Measurements from ENCODE around the gene GDF15.
A peak's percentile ranks its signal among the peaks of the same experiment; 100 is the strongest.

GDF15 gene

GRCh38 chr19:18424122-18424889 lies 38.3 kb downstream of the GDF15 start:
- Histone ChIP-seq H3K4me3 (ENCODE audit: low read length) (no peak overlapping the region), H3K36me3 (ENCODE audit: insufficient read depth, low read depth, low read length) (no peaks in the 10 kb centered on the region), H3K9ac (ENCODE audit: low read depth, low read length) (no peak overlapping the region), H3K4me1 (ENCODE audit: insufficient read depth, low read length) (peaks cover 7% of the 10 kb centered on the region; the same call in 1 of the 2 replicates), H3K9me3 (ENCODE audit: insufficient read depth, low read depth, low read length) (no peaks in the 10 kb centered on the region), H3K27me3 (ENCODE audit: insufficient read depth, low read length) (peaks cover 19% of the 10 kb centered on the region), H3K27ac (ENCODE audit: low read length) (no peak overlapping the region)

DNA sequence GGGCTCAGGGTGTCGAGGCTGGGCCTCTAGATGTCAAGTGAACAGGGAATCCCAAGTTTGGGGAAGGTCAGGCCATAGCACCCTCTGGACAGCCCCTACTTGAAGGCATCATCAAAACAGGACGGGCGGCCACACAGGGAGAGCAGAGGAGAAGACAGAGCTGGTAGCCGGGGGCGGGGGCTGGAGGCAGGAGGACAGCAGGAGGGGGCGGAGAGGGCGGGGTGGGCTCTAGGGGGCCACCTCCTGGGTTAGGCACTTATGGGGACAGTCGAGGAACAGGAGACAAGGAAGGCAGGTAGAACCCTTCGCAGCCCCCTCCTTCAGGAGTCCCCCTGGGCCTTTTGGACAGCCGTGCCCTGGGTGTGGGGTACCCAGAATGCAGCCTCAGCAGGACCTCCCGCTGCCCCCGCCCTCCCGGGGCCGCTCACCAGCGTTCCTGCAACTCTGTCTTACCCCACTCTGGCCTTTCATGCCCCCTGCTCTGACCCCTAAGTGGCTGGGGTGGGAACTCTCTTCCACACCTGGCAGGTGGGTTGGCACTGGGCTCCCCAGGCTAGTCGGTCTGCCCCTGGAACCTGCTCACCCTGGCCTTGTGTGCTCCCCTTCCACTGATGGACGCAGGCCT lies 39.0 kb downstream of the GDF15 start:
- Histone ChIP-seq H3K9me3 (ENCODE audit: insufficient read depth, low read depth, low read length) (no peaks in the 10 kb centered on the region), H3K4me3 (ENCODE audit: low read length) (no peak overlapping the region), H3K36me3 (ENCODE audit: insufficient read depth, low read depth, low read length) (no peaks in the 10 kb centered on the region), H3K4me1 (ENCODE audit: insufficient read depth, low read length) (peaks cover 7% of the 10 kb centered on the region; the same call in 1 of the 2 replicates), H3K27ac (ENCODE audit: low read length) (no peak overlapping the region), H3K9ac (ENCODE audit: low read depth, low read length) (no peak overlapping the region), H3K27me3 (ENCODE audit: insufficient read depth, low read length) (peaks cover 16% of the 10 kb centered on the region)

DNA sequence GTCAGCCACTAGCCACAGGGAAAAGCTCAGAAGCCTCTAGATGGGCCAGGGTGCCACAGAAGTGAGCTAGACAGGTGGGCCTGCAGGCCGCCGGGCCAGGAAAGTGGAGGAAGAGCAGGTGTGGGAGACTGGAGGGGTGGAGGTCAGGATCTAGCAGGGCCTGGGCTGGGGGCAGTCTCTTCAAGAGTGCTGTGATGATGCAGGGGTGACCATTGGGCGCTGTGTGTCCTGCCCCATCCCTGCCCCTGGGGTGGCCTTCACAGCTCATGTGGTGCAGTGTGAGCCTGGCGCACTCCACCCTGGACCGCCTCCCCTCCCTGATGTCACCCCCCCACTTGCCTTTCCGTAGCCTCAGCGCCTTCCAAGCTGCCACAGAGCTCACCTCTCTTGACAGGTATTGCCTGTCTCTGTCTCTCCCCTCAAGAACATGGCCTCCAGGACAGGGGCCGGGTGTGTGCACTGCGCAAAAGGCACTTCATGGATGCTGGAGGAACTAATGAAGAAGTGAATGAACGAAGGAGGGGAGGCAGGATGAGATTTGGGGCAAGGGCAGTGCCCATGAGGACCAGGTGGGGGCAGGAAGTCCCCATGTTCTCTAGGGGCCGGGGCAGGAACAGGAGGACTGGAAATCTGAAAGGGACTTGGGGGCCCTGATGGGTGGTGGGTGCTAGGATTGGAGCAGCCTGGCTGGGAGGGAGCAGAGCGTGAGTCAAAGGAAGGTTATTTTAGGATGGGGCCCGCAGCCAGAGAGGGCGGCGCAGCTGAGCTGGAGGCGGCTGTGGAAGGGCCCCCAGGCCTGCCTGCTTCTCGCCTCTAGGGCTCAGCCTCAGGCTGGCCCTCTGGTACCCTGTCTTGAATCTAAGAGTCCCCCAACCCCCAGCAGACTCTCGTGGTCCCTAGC lies 39.8 kb downstream of the GDF15 start:
- peaks cover 9% of the 10 kb centered on the region for H3K27me3 ChIP-seq (ENCODE audit: insufficient read depth, low read length)
- no peak overlapping the region for H3K9ac ChIP-seq (ENCODE audit: low read depth, low read length)
- no peak overlapping the region for H3K4me3 ChIP-seq (ENCODE audit: low read length)
- no peaks in the 10 kb centered on the region for H3K36me3 ChIP-seq (ENCODE audit: insufficient read depth, low read depth, low read length)
- H3K9me3 ChIP-seq (ENCODE audit: insufficient read depth, low read depth, low read length): no peaks in the 10 kb centered on the region
- peaks cover 7% of the 10 kb centered on the region; the same call in 1 of the 2 replicates for H3K4me1 ChIP-seq (ENCODE audit: insufficient read depth, low read length)
- no peak overlapping the region for H3K27ac ChIP-seq (ENCODE audit: low read length)

DNA sequence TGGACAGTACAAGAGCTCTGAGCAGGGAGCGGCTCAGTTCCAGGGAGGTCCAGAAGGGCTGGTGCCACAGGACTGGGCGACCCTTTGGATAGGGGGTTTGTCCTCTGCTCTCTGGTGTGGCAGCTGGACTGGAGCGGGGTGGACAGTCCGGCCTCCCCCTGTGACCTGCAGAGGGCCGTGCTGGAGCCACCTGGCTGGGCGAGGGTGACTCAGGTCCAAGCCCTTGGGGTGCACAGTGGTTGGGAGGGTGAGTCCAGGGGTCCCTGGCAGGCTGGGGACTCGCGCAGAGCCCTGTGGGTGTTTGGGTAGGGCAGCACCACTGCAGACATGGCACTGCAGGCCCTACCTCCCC lies 40.4 kb downstream of the GDF15 start:
- Histone ChIP-seq H3K36me3 (ENCODE audit: insufficient read depth, low read depth, low read length) (no peaks in the 10 kb centered on the region), H3K27ac (ENCODE audit: low read length) (no peak overlapping the region), H3K4me3 (ENCODE audit: low read length) (no peak overlapping the region), H3K27me3 (ENCODE audit: insufficient read depth, low read length) (peaks cover 2% of the 10 kb centered on the region; the same call in 1 of the 2 replicates), H3K9me3 (ENCODE audit: insufficient read depth, low read depth, low read length) (no peaks in the 10 kb centered on the region), H3K9ac (ENCODE audit: low read depth, low read length) (no peak overlapping the region), H3K4me1 (ENCODE audit: insufficient read depth, low read length) (peaks cover 7% of the 10 kb centered on the region; the same call in 1 of the 2 replicates)

DNA sequence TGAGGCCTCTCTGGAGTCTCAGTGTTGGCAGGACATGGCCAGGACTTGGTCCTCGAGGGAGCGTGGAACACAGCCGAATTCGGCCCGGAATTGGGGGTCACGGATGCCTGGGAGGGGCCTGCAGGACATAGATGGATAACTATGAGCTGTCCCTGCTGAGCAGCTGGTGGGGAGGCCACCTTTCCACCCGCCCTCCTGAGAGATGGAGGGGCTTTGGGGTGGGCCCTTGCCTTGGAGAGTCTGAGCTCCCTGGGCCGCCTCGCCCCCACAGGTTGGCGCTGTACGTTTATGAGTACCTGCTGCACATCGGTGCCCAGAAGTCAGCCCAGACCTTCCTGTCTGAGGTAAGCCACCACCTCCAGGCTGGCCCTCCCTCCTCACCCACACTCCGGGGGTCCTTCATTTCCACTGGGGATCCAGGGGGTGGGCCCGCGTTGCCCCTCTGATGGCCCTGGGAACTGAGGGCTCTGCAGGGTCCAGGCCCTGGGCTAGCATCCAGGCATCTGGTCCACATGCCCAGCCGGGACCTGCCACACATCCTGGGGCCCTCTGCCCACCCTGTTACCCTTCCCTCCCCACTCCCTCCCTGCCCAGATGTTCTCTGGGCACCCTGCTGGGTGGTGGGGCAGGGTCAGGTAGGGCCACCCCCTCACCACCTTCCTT lies 41.3 kb downstream of the GDF15 start:
- Histone ChIP-seq H3K36me3 (ENCODE audit: insufficient read depth, low read depth, low read length) (no peaks in the 10 kb centered on the region), H3K27ac (ENCODE audit: low read length) (no peak overlapping the region), H3K4me1 (ENCODE audit: insufficient read depth, low read length) (peaks cover 7% of the 10 kb centered on the region; the same call in 1 of the 2 replicates), H3K9ac (ENCODE audit: low read depth, low read length) (no peak overlapping the region), H3K27me3 (ENCODE audit: insufficient read depth, low read length) (no peaks in the 10 kb centered on the region; the same call in 1 of the 2 replicates), H3K4me3 (ENCODE audit: low read length) (no peak overlapping the region), H3K9me3 (ENCODE audit: insufficient read depth, low read depth, low read length) (no peaks in the 10 kb centered on the region)

DNA sequence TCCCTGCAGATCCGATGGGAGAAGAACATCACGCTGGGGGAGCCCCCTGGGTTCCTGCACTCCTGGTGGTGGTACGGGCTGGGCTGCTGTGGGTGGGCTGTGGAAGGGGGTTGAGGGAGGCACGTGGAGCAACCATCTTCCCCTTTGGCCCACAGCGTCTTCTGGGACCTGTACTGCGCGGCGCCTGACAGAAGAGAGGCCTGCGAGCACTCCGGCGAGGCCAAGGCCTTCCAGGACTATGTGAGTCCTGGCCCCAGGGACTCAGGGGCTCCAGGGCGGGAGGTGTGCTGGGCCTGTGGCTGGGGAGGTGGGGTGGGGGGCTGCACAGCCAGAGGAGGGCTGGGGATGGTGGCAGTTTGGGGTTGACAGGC lies 41.8 kb downstream of the GDF15 start:
- Histone ChIP-seq H3K27ac (ENCODE audit: low read length) (no peak overlapping the region), H3K36me3 (ENCODE audit: insufficient read depth, low read depth, low read length) (no peaks in the 10 kb centered on the region), H3K9me3 (ENCODE audit: insufficient read depth, low read depth, low read length) (no peaks in the 10 kb centered on the region), H3K9ac (ENCODE audit: low read depth, low read length) (no peak overlapping the region), H3K4me1 (ENCODE audit: insufficient read depth, low read length) (peaks cover 8% of the 10 kb centered on the region; the same call in 1 of the 2 replicates), H3K27me3 (ENCODE audit: insufficient read depth, low read length) (no peaks in the 10 kb centered on the region; the same call in 1 of the 2 replicates), H3K4me3 (ENCODE audit: low read length) (no peak overlapping the region)

- no peaks in the 10 kb centered on the region for H3K9me3 ChIP-seq (ENCODE audit: insufficient read depth, low read depth, low read length)
- H3K9ac ChIP-seq (ENCODE audit: low read depth, low read length): no peak overlapping the region
- H3K4me3 ChIP-seq (ENCODE audit: low read length): peak overlapping the region; percentile 61; the same call in 1 of the 2 replicates
- H3K36me3 ChIP-seq (ENCODE audit: insufficient read depth, low read depth, low read length): no peaks in the 10 kb centered on the region
- peaks cover 10% of the 10 kb centered on the region; the same call in 1 of the 2 replicates for H3K4me1 ChIP-seq (ENCODE audit: insufficient read depth, low read length)
- H3K27me3 ChIP-seq (ENCODE audit: insufficient read depth, low read length): no peaks in the 10 kb centered on the region; the same call in 1 of the 2 replicates
- no peak overlapping the region for H3K27ac ChIP-seq (ENCODE audit: low read length)
Observed at GRCh38 chr19:18428173-18428786, 42.3 kb downstream of the GDF15 start.

GRCh38 chr19:18428787-18429674 lies 43.1 kb downstream of the GDF15 start:
- Histone ChIP-seq H3K27me3 (ENCODE audit: insufficient read depth, low read length) (no peaks in the 10 kb centered on the region; the same call in 1 of the 2 replicates), H3K27ac (ENCODE audit: low read length) (no peak overlapping the region), H3K36me3 (ENCODE audit: insufficient read depth, low read depth, low read length) (no peaks in the 10 kb centered on the region), H3K9me3 (ENCODE audit: insufficient read depth, low read depth, low read length) (no peaks in the 10 kb centered on the region), H3K4me3 (ENCODE audit: low read length) (peak overlapping the region; percentile 61; the same call in 1 of the 2 replicates), H3K9ac (ENCODE audit: low read depth, low read length) (peak overlapping the region; percentile 37; the same call in 1 of the 2 replicates), H3K4me1 (ENCODE audit: insufficient read depth, low read length) (peaks cover 5% of the 10 kb centered on the region; the same call in 1 of the 2 replicates)

DNA sequence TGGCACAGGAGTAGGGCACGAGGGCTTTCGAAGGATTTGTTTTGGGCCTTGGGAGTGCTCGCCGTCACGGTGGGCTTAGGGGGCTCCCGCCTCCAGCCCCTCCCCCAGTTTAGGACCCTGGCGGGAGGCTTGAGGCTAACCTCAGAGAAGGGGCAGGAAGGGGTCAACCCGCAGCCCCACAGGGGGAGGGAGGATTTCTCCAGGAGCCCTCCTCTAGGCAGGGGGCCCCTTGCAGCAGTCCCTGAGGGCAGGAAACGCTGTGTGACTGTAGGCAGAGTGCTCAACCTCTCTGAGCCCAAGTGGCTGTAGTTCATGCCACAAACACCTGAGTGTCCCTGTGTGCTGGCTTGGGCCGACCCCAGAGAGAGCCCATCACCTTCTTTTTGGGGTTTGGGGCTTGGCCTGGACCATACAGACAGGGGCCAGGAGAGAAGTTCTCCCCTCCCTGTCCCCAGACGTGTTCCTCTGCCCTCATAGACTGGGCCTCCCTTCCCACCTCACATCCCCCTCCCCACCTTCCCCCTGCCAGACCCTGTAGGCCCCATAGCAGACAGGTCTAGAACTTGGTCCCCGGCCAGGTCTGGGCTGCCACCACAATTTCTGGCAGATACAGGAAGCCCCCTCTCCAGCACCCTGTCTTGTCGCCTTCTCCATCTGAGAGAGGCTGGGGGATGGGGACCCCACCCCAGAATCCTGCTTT lies 43.9 kb downstream of the GDF15 start:
- no peaks in the 10 kb centered on the region; the same call in 1 of the 2 replicates for H3K27me3 ChIP-seq (ENCODE audit: insufficient read depth, low read length)
- peak overlapping the region; percentile 37; the same call in 1 of the 2 replicates for H3K9ac ChIP-seq (ENCODE audit: low read depth, low read length)
- H3K9me3 ChIP-seq (ENCODE audit: insufficient read depth, low read depth, low read length): no peaks in the 10 kb centered on the region
- peak overlapping the region; percentile 61; the same call in 1 of the 2 replicates for H3K4me3 ChIP-seq (ENCODE audit: low read length)
- peaks cover 4% of the 10 kb centered on the region; the same call in 1 of the 2 replicates for H3K4me1 ChIP-seq (ENCODE audit: insufficient read depth, low read length)
- peaks cover 5% of the 10 kb centered on the region; the same call in 1 of the 2 replicates for H3K36me3 ChIP-seq (ENCODE audit: insufficient read depth, low read depth, low read length)
- H3K27ac ChIP-seq (ENCODE audit: low read length): no peak overlapping the region
